NCI-H510A (cell line): ENCODE measurements around the gene MTHFD2.

ENCODE experiments used
- DNase-seq: peaks from one replicate; lab custom pipeline; 2025; lab: John Stamatoyannopoulos, UW

MTHFD2 gene

DNA sequence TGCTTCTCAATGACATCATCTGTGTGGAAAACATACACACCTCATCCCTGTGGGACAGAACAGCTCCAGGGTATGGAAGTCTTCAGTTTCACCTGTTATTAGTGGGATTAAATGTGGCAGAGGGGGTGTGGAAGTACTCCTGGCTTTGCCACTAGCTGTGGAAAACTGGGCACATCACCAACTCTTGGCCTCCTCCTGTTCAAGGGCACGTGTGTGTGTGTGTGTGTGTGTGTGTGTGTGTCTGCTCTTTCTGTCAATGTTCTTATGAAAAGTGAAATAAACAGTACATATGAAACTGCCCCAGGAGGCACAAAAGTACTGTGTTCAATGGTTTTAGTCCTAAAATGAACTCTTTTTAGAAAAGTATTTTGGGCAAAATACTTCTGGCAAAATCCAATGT lies 65.9 kb downstream of the MTHFD2 start:
- DNase-seq = no peak

DNA sequence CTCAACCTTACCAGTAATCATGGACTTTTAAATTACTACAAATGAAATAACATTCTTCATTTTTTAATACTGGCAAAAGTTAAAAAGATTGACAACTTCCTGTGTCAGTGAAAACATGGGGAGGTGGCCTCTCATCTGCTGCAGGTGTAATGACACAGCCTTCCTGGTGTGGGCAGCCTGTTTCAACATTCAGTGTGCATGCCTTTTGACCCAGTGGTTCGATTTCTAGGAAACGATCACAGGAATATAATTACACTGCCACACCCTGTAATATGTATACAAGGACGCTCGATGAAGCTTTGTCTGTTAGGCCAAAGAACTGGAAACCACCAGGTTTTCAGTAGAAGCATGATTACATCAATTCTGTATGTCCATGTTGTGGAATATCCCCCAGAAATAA lies 68.7 kb downstream of the MTHFD2 start:
- no peak for DNase-seq
